ENCODE measurements around the gene PCYT2. TPM values are rescaled to one million over a fixed set of nuclear protein-coding genes. Genes with fewer than 3 reads are reported as not detected.

PCYT2 gene
- total and polyA plus RNA-seq, 2 donors (not counting 3 experiments of a cell fraction or from before 2014, with no cell fraction given) = 52.0 to 57.1 TPM

DNA sequence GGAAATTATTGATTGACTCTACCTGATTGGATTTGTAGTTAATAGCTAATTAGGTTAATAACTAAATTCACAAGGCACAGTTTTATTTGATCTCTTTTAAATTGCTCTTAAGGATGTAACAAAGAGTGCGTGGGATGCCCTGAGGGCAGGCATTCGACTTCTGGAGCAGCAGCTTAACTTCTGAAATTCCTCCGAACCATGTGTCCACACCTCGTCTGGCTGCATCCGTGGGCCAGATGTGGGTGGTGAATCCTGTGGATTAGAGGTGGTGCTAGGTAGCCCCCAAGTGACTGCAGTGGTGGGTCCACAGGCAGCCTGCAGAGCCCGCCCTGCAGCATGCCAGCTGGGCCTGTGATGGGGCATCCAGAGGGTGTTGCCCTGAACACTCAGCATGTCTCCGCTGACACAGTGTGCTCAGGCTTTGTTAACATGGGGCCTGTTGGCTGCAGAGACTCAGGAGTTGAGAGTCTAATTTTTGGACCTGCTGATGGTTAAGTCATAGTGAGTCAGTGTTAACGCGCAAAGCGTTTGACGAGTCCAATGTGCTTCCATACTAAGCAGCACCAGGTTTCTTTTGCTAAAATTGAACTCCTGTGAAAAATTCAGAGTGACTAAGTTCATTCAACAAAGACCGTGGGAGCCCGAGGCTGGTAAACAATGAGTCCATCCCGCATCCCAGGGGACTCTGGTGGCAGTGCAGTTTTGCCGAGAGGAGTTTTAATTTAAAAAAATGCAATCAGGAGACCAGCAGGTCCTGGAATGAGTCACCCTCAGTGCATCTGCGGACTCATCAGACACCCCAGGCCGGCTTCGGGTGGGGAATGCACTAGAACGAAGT lies 13.0 kb downstream of the PCYT2 start:
- dilution Hi-C loops (cut with MboI; ENCODE audit: extremely low pct_ligation_motif_present, low sequenced_read_pairs) = no loop called here
- no peak for TF ChIP-seq JUN (IDR thresholded peaks at IDR 0.05; ENCODE audit: borderline replicate concordance, insufficient read depth, insufficient read length, low read depth)
- TF ChIP-seq FOS (IDR thresholded peaks at IDR 0.05; ENCODE audit: borderline replicate concordance, insufficient read depth, low read length) = no peak
- TF ChIP-seq POLR2A (IDR thresholded peaks at IDR 0.05; ENCODE audit: low read depth, low read length) = no peak
- no peak for TF ChIP-seq POLR2AphosphoS5 (IDR thresholded peaks at IDR 0.05; ENCODE audit: insufficient read depth, low read depth, low read length)
- no peak for TF ChIP-seq MYC (IDR thresholded peaks at IDR 0.05; ENCODE audit: low read depth, low read length)
- TF ChIP-seq, protein P1, sequence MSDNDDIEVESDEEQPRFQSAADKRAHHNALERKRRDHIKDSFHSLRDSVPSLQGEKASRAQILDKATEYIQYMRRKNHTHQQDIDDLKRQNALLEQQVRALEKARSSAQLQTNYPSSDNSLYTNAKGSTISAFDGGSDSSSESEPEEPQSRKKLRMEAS (IDR thresholded peaks at IDR 0.05; ENCODE audit: insufficient read depth, insufficient read length) = no peak
- TF ChIP-seq GATA2 (IDR thresholded peaks at IDR 0.05; ENCODE audit: insufficient read depth, insufficient read length, low read depth, low read length) = no peak
- TF ChIP-seq, protein P2, sequence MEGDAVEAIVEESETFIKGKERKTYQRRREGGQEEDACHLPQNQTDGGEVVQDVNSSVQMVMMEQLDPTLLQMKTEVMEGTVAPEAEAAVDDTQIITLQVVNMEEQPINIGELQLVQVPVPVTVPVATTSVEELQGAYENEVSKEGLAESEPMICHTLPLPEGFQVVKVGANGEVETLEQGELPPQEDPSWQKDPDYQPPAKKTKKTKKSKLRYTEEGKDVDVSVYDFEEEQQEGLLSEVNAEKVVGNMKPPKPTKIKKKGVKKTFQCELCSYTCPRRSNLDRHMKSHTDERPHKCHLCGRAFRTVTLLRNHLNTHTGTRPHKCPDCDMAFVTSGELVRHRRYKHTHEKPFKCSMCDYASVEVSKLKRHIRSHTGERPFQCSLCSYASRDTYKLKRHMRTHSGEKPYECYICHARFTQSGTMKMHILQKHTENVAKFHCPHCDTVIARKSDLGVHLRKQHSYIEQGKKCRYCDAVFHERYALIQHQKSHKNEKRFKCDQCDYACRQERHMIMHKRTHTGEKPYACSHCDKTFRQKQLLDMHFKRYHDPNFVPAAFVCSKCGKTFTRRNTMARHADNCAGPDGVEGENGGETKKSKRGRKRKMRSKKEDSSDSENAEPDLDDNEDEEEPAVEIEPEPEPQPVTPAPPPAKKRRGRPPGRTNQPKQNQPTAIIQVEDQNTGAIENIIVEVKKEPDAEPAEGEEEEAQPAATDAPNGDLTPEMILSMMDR (IDR thresholded peaks at IDR 0.05; ENCODE audit: extremely low read depth in 1 of 2, insufficient read depth in 1 of 2, low read depth in 1 of 2, low read length in 2 of 2) = no peak
- no peak for TF ChIP-seq EZH2 (IDR thresholded peaks at IDR 0.05; ENCODE audit: borderline replicate concordance, low read depth, low read length, severe bottlenecking)
- peak; percentile 24 for FAIRE-seq
- DNase-seq (ENCODE audit: low read depth, low spot score) = no peak
- no peaks in the 10 kb centered on the region for H4K20me1 ChIP-seq (replicated peaks; ENCODE audit: control insufficient read depth, extremely low read depth, insufficient read depth, low read length)
- H3K9me3 ChIP-seq (replicated peaks; ENCODE audit: control insufficient read depth, insufficient read depth, low read length) = no peaks in the 10 kb centered on the region
- H3K4me2 ChIP-seq (ENCODE audit: insufficient read depth, low read length) = no peak overlapping the region
- CTCF ChIA-PET = no interaction called here
- peaks cover 3% of the 10 kb centered on the region for H3K4me1 ChIP-seq (ENCODE audit: control insufficient read depth, extremely low read depth, insufficient read depth, low read length)
- no TSS peak for BruUV-seq (replicated peaks)
- intact Hi-C loops (cut with micrococcal nuclease) = no loop called here
- H3K4me3 ChIP-seq (replicated peaks in 1 of 3; ENCODE audit: insufficient read depth in 1 of 3, low read depth in 1 of 3, low read length in 3 of 3) = no peak overlapping the region
- POLR2A ChIA-PET = no interaction called here
- no peaks in the 10 kb centered on the region for H3K9me1 ChIP-seq (replicated peaks; ENCODE audit: control insufficient read depth, extremely low read depth, insufficient read depth, low read length)
- no peaks in the 10 kb centered on the region for H3K79me2 ChIP-seq (ENCODE audit: control insufficient read depth, insufficient read depth, low read length)
- no peak overlapping the region for H2AFZ ChIP-seq (ENCODE audit: low read depth, low read length)
- H3K9ac ChIP-seq (replicated peaks; ENCODE audit: extremely low read depth, insufficient read depth, low read length) = no peak overlapping the region
- H3K27ac ChIP-seq (ENCODE audit: insufficient read depth, low read depth, low read length) = no peak overlapping the region
- H3K36me3 ChIP-seq (ENCODE audit: control insufficient read depth in 2 of 2, extremely low read depth in 1 of 2, insufficient read depth in 2 of 2, low read length in 2 of 2) = peaks cover 7 to 9% of the 10 kb centered on the region in 2 experiments
- no peaks in the 10 kb centered on the region for H3K27me3 ChIP-seq (ENCODE audit: control insufficient read depth in 2 of 2, insufficient read depth in 2 of 2, low read length in 2 of 2)

Data from endothelial cell of umbilical vein (primary cell).